ENCODE data around the gene CPN1.

DNA sequence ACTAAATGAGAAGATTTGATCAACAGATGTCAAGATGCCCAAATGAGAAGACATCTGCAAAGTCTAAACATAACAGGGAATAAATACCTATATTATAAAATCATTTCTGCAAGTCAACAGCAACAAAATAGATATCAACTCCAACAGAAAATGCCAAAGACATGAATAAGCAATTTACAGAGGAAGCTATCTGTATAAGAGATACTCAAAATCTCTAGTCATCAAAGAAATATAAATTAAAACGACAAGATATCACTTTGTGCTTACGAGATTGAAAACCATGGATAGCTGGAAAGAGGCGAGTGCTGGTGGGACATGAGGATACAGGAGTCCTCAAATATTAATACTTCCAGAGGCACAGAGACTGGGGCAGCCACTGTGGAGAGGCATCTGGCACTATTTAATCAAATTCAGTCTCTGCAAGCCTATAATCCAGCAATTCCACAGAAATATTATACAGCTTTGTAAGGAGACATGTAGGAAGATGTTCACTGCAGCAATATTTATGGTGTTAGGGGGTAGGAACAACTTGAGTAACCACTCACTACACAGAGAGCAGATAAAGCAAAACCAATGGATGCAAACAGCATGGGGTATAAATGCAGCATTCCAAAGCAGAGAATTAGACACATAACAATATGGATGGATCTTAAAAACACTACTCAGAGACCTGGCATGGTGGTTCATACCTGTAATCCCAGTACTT lies 76.7 kb downstream of the CPN1 start:
- TF ChIP-seq CTCF (conservative IDR thresholded peaks at IDR 0.05; ENCODE audit: low read length) (no peak), EZH2phosphoT487 (IDR thresholded peaks at IDR 0.05; ENCODE audit: borderline replicate concordance, low read depth, low read length) (no peak)

All from OCI-LY7 (cell line).